ENCODE data around the gene LIMCH1. TPM values are rescaled to one million over a fixed set of nuclear protein-coding genes. Genes with fewer than 3 reads are reported as not detected.

The LIMCH1 gene
- total RNA-seq, 4 donors from 2014 or later: 7.5 to 18.9 (median 10.7) TPM

GRCh38 chr4:41549478-41549877, 11.5 kb downstream of the LIMCH1 start:
- no peak overlapping the region for H3K4me3 ChIP-seq (ENCODE audit: low read depth, poor library complexity, severe bottlenecking)
- WGBS, 2 donors: 80 to 83% methylated on average over 3 of the region's 3 CpGs
- DNase-seq (ENCODE audit: low spot score in 2 of 2): no peak
- TF ChIP-seq POLR2A (IDR thresholded peaks at IDR 0.05): no peak
- TF ChIP-seq CTCF (IDR thresholded peaks at IDR 0.05): no peak
- intact Hi-C loops (cut with DNase I; ENCODE audit: low total_unique reads): no loop called here

- H3K4me3 ChIP-seq (ENCODE audit: low read depth, poor library complexity, severe bottlenecking): no peak overlapping the region
- intact Hi-C loops (cut with DNase I; ENCODE audit: low total_unique reads): no loop called here
- TF ChIP-seq POLR2A (IDR thresholded peaks at IDR 0.05) (no peak), CTCF (IDR thresholded peaks at IDR 0.05) (no peak)
- no peak for DNase-seq (ENCODE audit: low spot score in 2 of 2)
Observed at GRCh38 chr4:41550308-41550707, 12.4 kb downstream of the LIMCH1 start.

- DNase-seq (ENCODE audit: low spot score in 2 of 2): no peak
- H3K4me3 ChIP-seq (ENCODE audit: low read depth, poor library complexity, severe bottlenecking): no peak overlapping the region
- WGBS, 2 donors: 89 to 94% methylated on average over 2 of the region's 2 CpGs
- TF ChIP-seq CTCF (IDR thresholded peaks at IDR 0.05) (no peak), POLR2A (IDR thresholded peaks at IDR 0.05) (no peak)
- intact Hi-C loops (cut with DNase I; ENCODE audit: low total_unique reads): no loop called here
Observed at GRCh38 chr4:41551536-41551935, 13.6 kb downstream of the LIMCH1 start.

- no peak for DNase-seq (ENCODE audit: low spot score in 2 of 2)
- TF ChIP-seq CTCF (IDR thresholded peaks at IDR 0.05) (no peak), POLR2A (IDR thresholded peaks at IDR 0.05) (no peak)
- 87 to 91% methylated on average over 4 of the region's 4 CpGs for WGBS, 2 donors
- intact Hi-C loops (cut with DNase I; ENCODE audit: low total_unique reads): no loop called here
- H3K4me3 ChIP-seq (ENCODE audit: low read depth, poor library complexity, severe bottlenecking): no peak overlapping the region
Observed at GRCh38 chr4:41554905-41555304, 16.9 kb downstream of the LIMCH1 start.

GRCh38 chr4:41556526-41556925, 18.6 kb downstream of the LIMCH1 start:
- 92% methylated on average over 1 of the region's 1 CpG for WGBS, 2 donors
- TF ChIP-seq CTCF (IDR thresholded peaks at IDR 0.05): no peak
- no peak for TF ChIP-seq POLR2A (IDR thresholded peaks at IDR 0.05)
- no peak overlapping the region for H3K4me3 ChIP-seq (ENCODE audit: low read depth, poor library complexity, severe bottlenecking)
- intact Hi-C loops (cut with DNase I; ENCODE audit: low total_unique reads): no loop called here
- no peak for DNase-seq (ENCODE audit: low spot score in 2 of 2)

- 80 to 81% methylated on average over 2 of the region's 2 CpGs for WGBS, 2 donors
- TF ChIP-seq CTCF (IDR thresholded peaks at IDR 0.05): no peak
- TF ChIP-seq POLR2A (IDR thresholded peaks at IDR 0.05): no peak
- no peak for DNase-seq (ENCODE audit: low spot score in 2 of 2)
- H3K4me3 ChIP-seq (ENCODE audit: low read depth, poor library complexity, severe bottlenecking): no peak overlapping the region
- intact Hi-C loops (cut with DNase I; ENCODE audit: low total_unique reads): no loop called here
Observed at GRCh38 chr4:41559940-41560516, 22.1 kb downstream of the LIMCH1 start.
